Measurements from ENCODE around the gene GGT1. TPM values are rescaled to one million over a fixed set of nuclear protein-coding genes. Genes with fewer than 3 reads are reported as not detected.
A peak's percentile ranks its signal among the peaks of the same experiment; 100 is the strongest.
"Not testable (repeated sequence)": the region's sequence is repeated elsewhere in the genome, so short reads cannot be mapped to it uniquely, and the experiment has no call there.

Gene GGT1
- total and polyA plus RNA-seq, 9 donors: 1.6 to 6.2 (median 3.5) TPM

DNA sequence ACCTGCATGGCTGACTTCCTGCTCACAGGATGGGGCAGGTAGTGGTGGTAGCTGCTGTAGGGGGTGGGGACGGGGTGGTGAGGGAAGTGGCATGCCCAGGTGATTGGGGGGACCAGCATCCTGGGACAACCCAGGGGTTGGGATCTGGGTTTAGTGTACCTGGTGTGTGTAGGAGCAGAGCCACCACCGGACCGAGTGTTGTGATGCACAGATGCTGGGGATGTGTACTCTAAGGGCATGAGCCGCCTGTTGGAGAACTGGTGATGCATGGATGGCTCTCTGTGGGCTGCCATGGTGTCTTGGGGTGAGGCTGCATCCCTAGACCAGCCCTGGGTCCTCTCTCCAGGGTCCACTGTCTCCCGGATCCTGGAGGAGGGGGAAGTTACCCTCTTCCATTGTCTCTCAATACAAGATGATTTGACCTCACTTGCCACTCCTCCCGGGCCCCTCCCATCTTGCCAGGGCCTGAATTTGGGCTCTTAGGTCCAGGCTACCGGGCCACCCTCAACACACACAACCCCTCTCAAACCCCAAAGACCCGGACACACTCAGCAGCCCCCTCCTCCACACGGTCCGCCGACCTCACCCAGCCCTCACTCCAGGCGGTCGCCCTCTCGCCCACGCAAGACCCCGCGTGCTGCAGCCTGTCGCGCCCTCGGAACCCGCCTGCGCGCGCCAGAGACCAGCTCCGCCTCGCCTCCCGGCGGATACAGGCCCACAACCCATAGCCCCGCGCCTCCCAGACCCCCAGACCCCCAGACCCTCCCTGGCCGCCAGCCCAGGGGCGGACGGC is 10.7 kb upstream of the GGT1 start:
- H3K27ac ChIP-seq: peak overlapping the region; percentile 63 to 88
- TF ChIP-seq, protein P1, sequence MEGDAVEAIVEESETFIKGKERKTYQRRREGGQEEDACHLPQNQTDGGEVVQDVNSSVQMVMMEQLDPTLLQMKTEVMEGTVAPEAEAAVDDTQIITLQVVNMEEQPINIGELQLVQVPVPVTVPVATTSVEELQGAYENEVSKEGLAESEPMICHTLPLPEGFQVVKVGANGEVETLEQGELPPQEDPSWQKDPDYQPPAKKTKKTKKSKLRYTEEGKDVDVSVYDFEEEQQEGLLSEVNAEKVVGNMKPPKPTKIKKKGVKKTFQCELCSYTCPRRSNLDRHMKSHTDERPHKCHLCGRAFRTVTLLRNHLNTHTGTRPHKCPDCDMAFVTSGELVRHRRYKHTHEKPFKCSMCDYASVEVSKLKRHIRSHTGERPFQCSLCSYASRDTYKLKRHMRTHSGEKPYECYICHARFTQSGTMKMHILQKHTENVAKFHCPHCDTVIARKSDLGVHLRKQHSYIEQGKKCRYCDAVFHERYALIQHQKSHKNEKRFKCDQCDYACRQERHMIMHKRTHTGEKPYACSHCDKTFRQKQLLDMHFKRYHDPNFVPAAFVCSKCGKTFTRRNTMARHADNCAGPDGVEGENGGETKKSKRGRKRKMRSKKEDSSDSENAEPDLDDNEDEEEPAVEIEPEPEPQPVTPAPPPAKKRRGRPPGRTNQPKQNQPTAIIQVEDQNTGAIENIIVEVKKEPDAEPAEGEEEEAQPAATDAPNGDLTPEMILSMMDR (IDR thresholded peaks at IDR 0.05): no peak
- TF ChIP-seq POLR2A (IDR thresholded peaks at IDR 0.05) (no peak), EP300 (IDR thresholded peaks at IDR 0.05) (no peak)
- H3K27me3 ChIP-seq: no peaks in the 10 kb centered on the region
- no peaks in the 10 kb centered on the region for H3K4me1 ChIP-seq (ENCODE audit: insufficient read depth)
- intact Hi-C loops (cut with DNase I): no loop called here
- 7 to 10% (median 9%) methylated on average over 30 to 33 of the region's 33 CpGs for WGBS, 3 donors
- peak; percentile 36 to 68 (median 65) for DNase-seq
- no peaks in the 10 kb centered on the region for H3K9me3 ChIP-seq
- H3K4me3 ChIP-seq: peak overlapping the region; percentile 56
- no peaks in the 10 kb centered on the region for H3K36me3 ChIP-seq

- H3K4me1 ChIP-seq (ENCODE audit: insufficient read depth): no peaks in the 10 kb centered on the region
- no peaks in the 10 kb centered on the region for H3K36me3 ChIP-seq
- H3K27ac ChIP-seq: peak within 1 kb of the TSS; percentile 63 to 88
- intact Hi-C loops (cut with DNase I): no loop called here
- WGBS, 3 donors: 2 to 4% (median 2%) methylated on average over 52 to 72 of the region's 72 CpGs
- H3K4me3 ChIP-seq: peak within 1 kb of the TSS; percentile 56
- no peaks in the 10 kb centered on the region for H3K27me3 ChIP-seq
- TF ChIP-seq, protein P1 (IDR thresholded peaks at IDR 0.05): no peak
- no peak for TF ChIP-seq POLR2A (IDR thresholded peaks at IDR 0.05)
- TF ChIP-seq EP300 (IDR thresholded peaks at IDR 0.05): no peak
- peak; percentile 95 to 96 (median 95) for DNase-seq
- H3K9me3 ChIP-seq: no peaks in the 10 kb centered on the region
These were observed 10.0 kb upstream of the GGT1 start, which contains the start of gene LRRC75B for GRCh38 chr22:24592851-24593558. TSS of gene LRRC75B (minus strand) at chr22:24593073. CDS start at chr22:24593039, 34 bp downstream.

- H3K27me3 ChIP-seq; H3K36me3 ChIP-seq; H3K4me1 ChIP-seq (ENCODE audit: insufficient read depth); H3K9me3 ChIP-seq; intact Hi-C loops (cut with DNase I): not testable (repeated sequence)
- 80 to 83% (median 82%) methylated on average over 10 of the region's 10 CpGs for WGBS, 3 donors
- DNase-seq: peak in 1 of 5 donors; percentile 20
- H3K4me3 ChIP-seq: peak overlapping the region; percentile 56
- peak overlapping the region; percentile 63 to 88 for H3K27ac ChIP-seq
These were observed 9.5 kb upstream of the GGT1 start for GRCh38 chr22:24593559-24593835.

DNA sequence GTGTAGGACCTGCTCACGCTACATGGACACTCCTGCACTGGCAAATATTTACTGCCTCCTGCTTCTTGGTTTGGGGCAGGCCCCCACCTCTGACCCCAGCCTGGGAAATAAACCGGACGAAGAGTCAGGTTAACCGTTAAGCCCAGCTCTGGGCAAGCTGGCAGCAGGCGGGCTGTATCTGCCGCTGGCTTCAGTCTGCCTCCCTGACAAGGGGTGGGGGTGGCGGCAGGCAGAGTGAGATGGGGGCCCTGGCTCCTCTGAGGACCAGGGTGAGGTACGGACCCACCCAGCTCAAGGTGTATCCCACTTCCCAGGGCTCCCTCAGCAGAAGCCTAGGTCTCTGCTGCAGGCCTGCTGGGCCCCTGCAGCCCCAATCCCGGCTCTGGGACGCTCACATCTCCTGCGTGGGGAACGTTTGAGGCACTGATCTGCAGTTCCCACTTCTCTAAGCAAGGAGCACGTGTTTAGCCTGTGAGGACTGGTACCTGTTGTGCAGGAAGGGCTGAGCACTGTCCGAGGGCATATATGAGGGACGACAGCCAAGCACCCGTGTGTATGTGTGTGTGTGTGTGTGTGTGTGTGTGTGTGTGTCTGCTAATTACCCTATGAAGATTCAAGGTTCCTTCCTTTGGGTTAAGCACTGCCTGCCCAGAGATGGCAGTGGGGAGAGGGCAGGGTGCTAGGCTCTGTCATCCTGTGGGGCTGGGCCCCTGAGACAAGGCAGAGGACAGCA is 9.0 kb upstream of the GGT1 start:
- H3K4me1 ChIP-seq (ENCODE audit: insufficient read depth): no peaks in the 10 kb centered on the region
- no peaks in the 10 kb centered on the region for H3K27me3 ChIP-seq
- peak in 1 of 5 donors; percentile 41 for DNase-seq
- 67 to 78% (median 69%) methylated on average over 15 to 16 of the region's 16 CpGs for WGBS, 3 donors
- no peak overlapping the region for H3K4me3 ChIP-seq
- no peaks in the 10 kb centered on the region for H3K9me3 ChIP-seq
- intact Hi-C loops (cut with DNase I): no loop called here
- TF ChIP-seq EP300 (IDR thresholded peaks at IDR 0.05): no peak
- TF ChIP-seq, protein P1 (IDR thresholded peaks at IDR 0.05): no peak
- TF ChIP-seq POLR2A (IDR thresholded peaks at IDR 0.05): no peak
- no peaks in the 10 kb centered on the region for H3K36me3 ChIP-seq
- peak overlapping the region in 1 of 2 donors; percentile 88 for H3K27ac ChIP-seq
